ENCODE measurements around the gene SAMM50. TPM values are rescaled to one million over a fixed set of nuclear protein-coding genes. Genes with fewer than 3 reads are reported as not detected.

The SAMM50 gene
- total RNA-seq, 1 experiment from 2014 or later: 40.8 TPM

- Histone ChIP-seq H3K4me2 (ENCODE audit: low read length) (peak overlapping the region; percentile 98; the same call in 1 of the 2 replicates), H3K9me2 (ENCODE audit: insufficient read depth) (no peaks in the 10 kb centered on the region), H2AFZ (ENCODE audit: low read depth, low read length, poor library complexity, severe bottlenecking) (no peak overlapping the region), H3K27me3 (ENCODE audit: insufficient read depth, low read length) (no peaks in the 10 kb centered on the region), H3K79me2 (ENCODE audit: insufficient read depth, low read length) (no peaks in the 10 kb centered on the region), H3K27ac (ENCODE audit: low read depth, low read length) (no peak overlapping the region), H3K36me3 (ENCODE audit: control insufficient read depth in 1 of 2, insufficient read depth in 2 of 2, low read length in 2 of 2) (peaks cover 0 to 3% of the 10 kb centered on the region in 2 experiments; a peak in 2 of 4 replicates), H3K4me3 (replicated peaks in 1 of 2; ENCODE audit: low read depth in 1 of 2, low read length in 2 of 2) (no peak overlapping the region), H4K20me1 (ENCODE audit: insufficient read depth) (no peaks in the 10 kb centered on the region), H3K9ac (ENCODE audit: low read length) (no peak overlapping the region), H3K9me3 (ENCODE audit: control insufficient read depth in 1 of 2, insufficient read depth in 1 of 2, low read depth in 1 of 2, low read length in 2 of 2) (no peaks in the 10 kb centered on the region), H3K4me1 (ENCODE audit: control insufficient read depth in 1 of 2, insufficient read depth in 2 of 2, low read length in 2 of 2) (peaks cover 33 to 38% of the 10 kb centered on the region in 2 experiments)
- ChIA-PET CTCF (interaction anchor here (0.8 to 2.0 kb wide), 2 partner anchors 15 to 20 kb away, joined by 3 to 7 read pairs; no protein-coding TSS in a partner anchor), RAD21 (ENCODE audit: low non-redundant PET in 1 of 2, low total read pairs in 2 of 2, uncharacterized antibody in 2 of 2, unreplicated experiment in 2 of 2) (no interaction called here), POLR2A (no interaction called here)
- DNase-seq (ENCODE audit: low read depth, low spot score) (no peak), ATAC-seq (no peak)
- intact Hi-C loops (cut with micrococcal nuclease): no loop called here
- TF ChIP-seq SRF (IDR thresholded peaks at IDR 0.05; ENCODE audit: low read depth) (no peak), MAX (IDR thresholded peaks at IDR 0.05) (no peak), CBX3 (IDR thresholded peaks at IDR 0.05; ENCODE audit: low read depth) (no peak), ZBTB33 (IDR thresholded peaks at IDR 0.05; ENCODE audit: extremely low read depth, insufficient replicate concordance, low read length) (no peak), ELF1 (IDR thresholded peaks at IDR 0.05; ENCODE audit: borderline replicate concordance, low read depth) (no peak), FOSL1 (IDR thresholded peaks at IDR 0.05; ENCODE audit: low read depth) (no peak), ZFX (IDR thresholded peaks at IDR 0.05) (no peak), CTCF (IDR thresholded peaks at IDR 0.05 in 2 of 3, conservative IDR thresholded peaks at IDR 0.05 in 1 of 3; ENCODE audit: borderline replicate concordance in 1 of 3, insufficient read depth in 1 of 3, low read depth in 2 of 3, low read length in 2 of 3) (no peak), REST (IDR thresholded peaks at IDR 0.05; ENCODE audit: low read depth) (no peak), JUND (IDR thresholded peaks at IDR 0.05) (no peak), SIN3A (IDR thresholded peaks at IDR 0.05; ENCODE audit: low read depth) (no peak), SP1 (IDR thresholded peaks at IDR 0.05; ENCODE audit: low read depth) (no peak), EZH2phosphoT487 (IDR thresholded peaks at IDR 0.05; ENCODE audit: borderline replicate concordance) (no peak), YY1 (IDR thresholded peaks at IDR 0.05; ENCODE audit: extremely low read depth, insufficient replicate concordance, low read depth, low read length) (no peak), POLR2AphosphoS5 (IDR thresholded peaks at IDR 0.05; ENCODE audit: low read depth, low read length) (no peak), EZH2 (IDR thresholded peaks at IDR 0.05) (no peak), POLR2A (IDR thresholded peaks at IDR 0.05; ENCODE audit: borderline replicate concordance, extremely low read depth, insufficient read depth, insufficient read length) (no peak), RAD21 (IDR thresholded peaks at IDR 0.05; ENCODE audit: low read depth) (no peak), EGR1 (IDR thresholded peaks at IDR 0.05; ENCODE audit: low read depth) (no peak)
- no TSS peak for BruUV-seq (replicated peaks)
Measured at GRCh38 chr22:43926349-43926710, 28.9 kb upstream of the SAMM50 start.
